ENCODE measurements around the gene ANKRD9. TPM values are rescaled to one million over a fixed set of nuclear protein-coding genes. Genes with fewer than 3 reads are reported as not detected.

The ANKRD9 gene
- total RNA-seq, 1 experiment from 2014 or later, result 23.7 TPM

DNA sequence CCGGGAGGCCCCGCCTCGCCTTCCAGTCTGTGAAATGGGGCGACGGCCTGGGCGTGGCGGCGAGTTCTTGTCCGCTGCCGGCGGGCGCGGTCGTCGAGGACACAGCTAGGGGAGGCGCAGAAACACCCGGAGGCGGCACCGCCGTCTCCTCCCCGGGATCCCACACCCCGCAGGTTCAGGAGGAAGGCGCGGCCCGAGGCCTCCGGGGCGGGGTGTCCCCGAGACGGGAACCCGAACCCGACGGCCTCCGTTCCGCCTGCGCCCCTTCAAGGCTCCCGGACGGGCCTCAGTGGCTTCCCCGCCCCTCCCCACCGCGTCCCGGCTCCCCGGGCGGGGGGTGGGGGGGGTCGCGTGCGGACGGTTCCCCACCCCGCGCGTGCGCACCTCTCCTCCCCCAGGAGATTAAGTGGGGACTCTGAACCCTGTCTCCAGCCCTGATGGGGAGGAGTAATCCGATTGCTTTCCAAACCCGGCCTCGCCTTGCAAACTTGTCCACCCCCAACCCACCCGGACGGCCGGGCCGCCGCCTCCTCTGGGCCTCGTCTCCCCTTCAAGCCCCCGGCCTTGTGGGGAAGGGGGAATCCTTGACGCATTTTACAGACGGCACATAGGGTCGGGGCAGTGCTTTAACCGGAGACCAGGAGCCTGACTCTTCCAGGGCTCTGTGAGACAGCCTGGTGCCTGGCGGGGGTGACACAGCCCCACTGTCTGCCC lies 35.3 kb upstream of the ANKRD9 start:
- ChIA-PET CTCF (no interaction called here), POLR2A (no interaction called here)
- peaks cover 8% of the 10 kb centered on the region for H3K4me1 ChIP-seq (ENCODE audit: control insufficient read depth, insufficient read depth, low read length)
- no peaks in the 10 kb centered on the region for H3K9me3 ChIP-seq (ENCODE audit: control insufficient read depth, insufficient read depth, low read depth, low read length)
- in situ Hi-C loops (cut with HindIII; ENCODE audit: low pct_unique_long_range_greater_than_20kb, low sequenced_read_pairs), result no loop called here
- DNase-seq (ENCODE audit: low read depth, low spot score) (no peak), ATAC-seq (peak; percentile 29; the same call in 1 of the 2 replicates)
- no peak overlapping the region for H3K4me3 ChIP-seq (ENCODE audit: low read depth in 2 of 2, low read length in 2 of 2)
- TF ChIP-seq, protein P1, sequence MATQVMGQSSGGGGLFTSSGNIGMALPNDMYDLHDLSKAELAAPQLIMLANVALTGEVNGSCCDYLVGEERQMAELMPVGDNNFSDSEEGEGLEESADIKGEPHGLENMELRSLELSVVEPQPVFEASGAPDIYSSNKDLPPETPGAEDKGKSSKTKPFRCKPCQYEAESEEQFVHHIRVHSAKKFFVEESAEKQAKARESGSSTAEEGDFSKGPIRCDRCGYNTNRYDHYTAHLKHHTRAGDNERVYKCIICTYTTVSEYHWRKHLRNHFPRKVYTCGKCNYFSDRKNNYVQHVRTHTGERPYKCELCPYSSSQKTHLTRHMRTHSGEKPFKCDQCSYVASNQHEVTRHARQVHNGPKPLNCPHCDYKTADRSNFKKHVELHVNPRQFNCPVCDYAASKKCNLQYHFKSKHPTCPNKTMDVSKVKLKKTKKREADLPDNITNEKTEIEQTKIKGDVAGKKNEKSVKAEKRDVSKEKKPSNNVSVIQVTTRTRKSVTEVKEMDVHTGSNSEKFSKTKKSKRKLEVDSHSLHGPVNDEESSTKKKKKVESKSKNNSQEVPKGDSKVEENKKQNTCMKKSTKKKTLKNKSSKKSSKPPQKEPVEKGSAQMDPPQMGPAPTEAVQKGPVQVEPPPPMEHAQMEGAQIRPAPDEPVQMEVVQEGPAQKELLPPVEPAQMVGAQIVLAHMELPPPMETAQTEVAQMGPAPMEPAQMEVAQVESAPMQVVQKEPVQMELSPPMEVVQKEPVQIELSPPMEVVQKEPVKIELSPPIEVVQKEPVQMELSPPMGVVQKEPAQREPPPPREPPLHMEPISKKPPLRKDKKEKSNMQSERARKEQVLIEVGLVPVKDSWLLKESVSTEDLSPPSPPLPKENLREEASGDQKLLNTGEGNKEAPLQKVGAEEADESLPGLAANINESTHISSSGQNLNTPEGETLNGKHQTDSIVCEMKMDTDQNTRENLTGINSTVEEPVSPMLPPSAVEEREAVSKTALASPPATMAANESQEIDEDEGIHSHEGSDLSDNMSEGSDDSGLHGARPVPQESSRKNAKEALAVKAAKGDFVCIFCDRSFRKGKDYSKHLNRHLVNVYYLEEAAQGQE (IDR thresholded peaks at IDR 0.05; ENCODE audit: insufficient read depth in 1 of 2, low read depth in 2 of 2, low read length in 1 of 2), result no peak
- no peak for TF ChIP-seq SIN3A (IDR thresholded peaks at IDR 0.05; ENCODE audit: borderline replicate concordance, insufficient read depth, low read depth, low read length)
- TF ChIP-seq, protein P2, sequence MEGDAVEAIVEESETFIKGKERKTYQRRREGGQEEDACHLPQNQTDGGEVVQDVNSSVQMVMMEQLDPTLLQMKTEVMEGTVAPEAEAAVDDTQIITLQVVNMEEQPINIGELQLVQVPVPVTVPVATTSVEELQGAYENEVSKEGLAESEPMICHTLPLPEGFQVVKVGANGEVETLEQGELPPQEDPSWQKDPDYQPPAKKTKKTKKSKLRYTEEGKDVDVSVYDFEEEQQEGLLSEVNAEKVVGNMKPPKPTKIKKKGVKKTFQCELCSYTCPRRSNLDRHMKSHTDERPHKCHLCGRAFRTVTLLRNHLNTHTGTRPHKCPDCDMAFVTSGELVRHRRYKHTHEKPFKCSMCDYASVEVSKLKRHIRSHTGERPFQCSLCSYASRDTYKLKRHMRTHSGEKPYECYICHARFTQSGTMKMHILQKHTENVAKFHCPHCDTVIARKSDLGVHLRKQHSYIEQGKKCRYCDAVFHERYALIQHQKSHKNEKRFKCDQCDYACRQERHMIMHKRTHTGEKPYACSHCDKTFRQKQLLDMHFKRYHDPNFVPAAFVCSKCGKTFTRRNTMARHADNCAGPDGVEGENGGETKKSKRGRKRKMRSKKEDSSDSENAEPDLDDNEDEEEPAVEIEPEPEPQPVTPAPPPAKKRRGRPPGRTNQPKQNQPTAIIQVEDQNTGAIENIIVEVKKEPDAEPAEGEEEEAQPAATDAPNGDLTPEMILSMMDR (IDR thresholded peaks at IDR 0.05), result no peak
- TF ChIP-seq POLR2AphosphoS5 (IDR thresholded peaks at IDR 0.05; ENCODE audit: low read depth, low read length), result no peak
- TF ChIP-seq TCF7L2 (IDR thresholded peaks at IDR 0.05; ENCODE audit: low read depth, low read length), result no peak
- no peaks in the 10 kb centered on the region for H3K27me3 ChIP-seq (ENCODE audit: control insufficient read depth, insufficient read depth, low read length)
- no peaks in the 10 kb centered on the region for H3K36me3 ChIP-seq (ENCODE audit: control insufficient read depth, insufficient read depth, low read length)
- peak overlapping the region; percentile 54 for H3K27ac ChIP-seq (ENCODE audit: low read length)
- intact Hi-C loops (cut with micrococcal nuclease; ENCODE audit: unreplicated experiment), result no loop called here
- BruUV-seq (replicated peaks), result no TSS peak

DNA sequence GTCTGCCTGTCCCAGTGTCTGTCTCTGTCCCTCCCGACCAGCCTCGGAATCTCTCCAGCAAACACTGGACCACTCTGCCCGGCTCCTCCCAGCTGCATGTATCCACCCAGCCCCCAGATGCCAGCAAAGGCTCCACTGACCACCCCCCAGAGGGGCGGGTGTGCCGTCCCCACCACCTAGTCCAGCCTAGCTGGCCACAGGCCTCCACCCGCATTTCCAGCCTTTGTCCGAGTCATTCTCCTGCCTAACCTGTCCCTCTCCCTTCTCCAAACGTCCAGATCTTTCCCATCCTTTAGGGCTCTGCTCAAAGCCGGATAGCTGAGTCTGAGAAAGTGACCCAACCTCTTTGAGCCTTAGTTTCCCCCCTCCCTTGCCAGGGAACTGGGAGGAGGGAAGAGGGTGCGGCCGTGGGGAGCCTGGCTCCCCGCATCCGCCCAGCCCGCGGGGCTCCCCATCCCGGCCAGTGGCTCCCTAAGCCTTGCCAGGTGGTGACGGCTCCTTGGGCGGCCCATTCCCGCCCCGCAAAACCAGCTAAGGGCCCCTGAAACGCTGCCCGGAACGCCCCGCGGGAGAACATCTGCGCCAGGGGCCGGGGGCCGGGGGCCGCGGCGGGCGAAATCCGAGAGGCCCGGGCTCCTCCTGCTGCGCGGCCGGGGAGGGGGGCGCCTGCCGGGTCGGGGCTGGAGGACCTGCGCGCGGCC lies 34.6 kb upstream of the ANKRD9 start:
- CTCF ChIA-PET, result no interaction called here
- ATAC-seq, result no peak

More for the DNA sequence above, 34.6 kb upstream of the ANKRD9 start:
- no peaks in the 10 kb centered on the region for H3K27me3 ChIP-seq (ENCODE audit: control insufficient read depth, insufficient read depth, low read length)
- TF ChIP-seq, protein P2 (IDR thresholded peaks at IDR 0.05), result no peak
- TF ChIP-seq TCF7L2 (IDR thresholded peaks at IDR 0.05; ENCODE audit: low read depth, low read length) (no peak), SIN3A (IDR thresholded peaks at IDR 0.05; ENCODE audit: borderline replicate concordance, insufficient read depth, low read depth, low read length) (no peak), POLR2AphosphoS5 (IDR thresholded peaks at IDR 0.05; ENCODE audit: low read depth, low read length) (no peak)
- TF ChIP-seq, protein P1 (IDR thresholded peaks at IDR 0.05; ENCODE audit: insufficient read depth in 1 of 2, low read depth in 2 of 2, low read length in 1 of 2), result no peak
- peaks cover 8% of the 10 kb centered on the region for H3K4me1 ChIP-seq (ENCODE audit: control insufficient read depth, insufficient read depth, low read length)
- intact Hi-C loops (cut with micrococcal nuclease; ENCODE audit: unreplicated experiment), result no loop called here
- peak overlapping the region; percentile 44; the same call in 1 of the 2 replicates for H3K27ac ChIP-seq (ENCODE audit: low read length)
- no TSS peak for BruUV-seq (replicated peaks)
- DNase-seq (ENCODE audit: low read depth, low spot score), result no peak
- no peaks in the 10 kb centered on the region for H3K36me3 ChIP-seq (ENCODE audit: control insufficient read depth, insufficient read depth, low read length)
- in situ Hi-C loops (cut with HindIII; ENCODE audit: low pct_unique_long_range_greater_than_20kb, low sequenced_read_pairs), result no loop called here
- H3K4me3 ChIP-seq (ENCODE audit: low read depth in 2 of 2, low read length in 2 of 2), result no peak overlapping the region
- no peaks in the 10 kb centered on the region for H3K9me3 ChIP-seq (ENCODE audit: control insufficient read depth, insufficient read depth, low read depth, low read length)
- POLR2A ChIA-PET, result no interaction called here
